GM18873 (cell line): ENCODE results near the gene PADI3.
"Not testable (repeated sequence)": the region's sequence is repeated elsewhere in the genome, so short reads cannot be mapped to it uniquely, and the experiment has no call there.

Experiments
- ATAC-seq: cut with Tn5 transposase; IDR thresholded peaks from one replicate; pipeline ENCODE4 v1.9.1; 2021; ENCODE audit warnings: mild to moderate bottlenecking, moderate library complexity, moderate number of reproducible peaks; ENCODE audit not compliant: unreplicated experiment, low FRiP score

The PADI3 gene

GRCh38 chr1:17319561-17320350 is 70.9 kb downstream of the PADI3 start:
- no peak for ATAC-seq

- ATAC-seq, result not testable (repeated sequence)
Observed at GRCh38 chr1:17321857-17322390, 73.0 kb downstream of the PADI3 start.

- no peak for ATAC-seq
Observed at GRCh38 chr1:17328855-17329254, 80.0 kb downstream of the PADI3 start.

GRCh38 chr1:17329610-17330009 is 80.7 kb downstream of the PADI3 start:
- no peak for ATAC-seq

- no peak for ATAC-seq
Observed at GRCh38 chr1:17330856-17331255, 82.0 kb downstream of the PADI3 start.

GRCh38 chr1:17333081-17333480 is 84.2 kb downstream of the PADI3 start:
- no peak for ATAC-seq
